Activated gamma-delta T cell (primary cell): ENCODE data around the gene NAALAD2.
"Not testable (repeated sequence)": the region's sequence is repeated elsewhere in the genome, so short reads cannot be mapped to it uniquely, and the experiment has no call there.

Source experiments
- DNase-seq: peaks from one replicate; lab custom pipeline; 2025; lab: John Stamatoyannopoulos, UW

NAALAD2 gene

DNA sequence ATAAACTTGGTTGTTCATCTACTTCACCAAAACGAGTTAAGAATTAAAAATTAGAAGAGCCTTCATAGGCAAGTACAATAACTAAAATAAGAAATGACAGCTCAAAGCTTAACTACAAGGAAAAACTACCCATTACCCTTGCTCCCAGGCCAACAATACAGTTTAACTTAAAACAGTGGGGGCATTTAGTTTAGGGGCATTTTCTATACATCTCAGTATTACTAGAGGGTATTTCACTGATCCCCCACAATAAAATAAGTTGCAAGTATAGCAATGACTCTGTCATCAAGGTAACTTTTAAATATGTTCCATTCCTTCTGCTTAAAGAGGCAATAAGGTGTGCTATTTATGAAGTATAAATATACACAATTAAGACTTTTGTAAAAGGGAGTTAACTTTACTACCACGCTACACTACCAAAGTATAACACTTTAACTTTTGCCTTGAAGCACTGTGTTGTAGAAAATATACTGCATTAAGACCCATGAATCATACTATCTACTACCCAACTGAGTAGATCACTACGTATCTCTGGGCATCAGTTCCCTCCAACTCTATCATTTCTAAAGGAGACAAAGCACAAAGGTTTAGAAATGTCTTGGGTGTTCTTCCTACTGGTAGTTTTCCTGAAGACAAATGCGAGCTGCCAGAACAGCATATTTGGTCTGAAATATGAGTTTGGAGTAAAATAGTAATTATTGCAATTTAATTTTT lies 58.6 kb downstream of the NAALAD2 start:
- no peak for DNase-seq

DNA sequence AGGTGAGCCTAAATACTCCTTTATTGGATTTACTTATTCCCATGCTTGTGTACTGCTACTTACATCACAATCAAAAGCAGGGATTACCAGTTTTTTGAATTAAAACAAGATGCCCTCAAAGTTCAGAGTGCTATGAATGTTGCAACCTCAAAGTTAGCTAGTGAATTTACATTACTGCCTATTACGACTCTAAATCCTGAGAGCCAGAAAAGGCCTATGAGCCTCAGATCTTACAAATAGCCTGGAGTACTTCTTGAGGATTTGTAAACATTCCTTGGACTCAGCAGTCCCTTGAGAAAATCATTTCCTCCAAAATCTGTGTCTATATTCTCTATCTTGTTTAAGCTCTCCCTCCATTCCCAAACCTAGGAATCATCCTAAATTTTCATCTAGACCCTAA lies 62.9 kb downstream of the NAALAD2 start:
- DNase-seq = no peak

GRCh38 chr11:90202342-90202741 lies 67.9 kb downstream of the NAALAD2 start:
- no peak for DNase-seq

- DNase-seq = no peak
These were observed 69.9 kb downstream of the NAALAD2 start for GRCh38 chr11:90204407-90204806.

DNA sequence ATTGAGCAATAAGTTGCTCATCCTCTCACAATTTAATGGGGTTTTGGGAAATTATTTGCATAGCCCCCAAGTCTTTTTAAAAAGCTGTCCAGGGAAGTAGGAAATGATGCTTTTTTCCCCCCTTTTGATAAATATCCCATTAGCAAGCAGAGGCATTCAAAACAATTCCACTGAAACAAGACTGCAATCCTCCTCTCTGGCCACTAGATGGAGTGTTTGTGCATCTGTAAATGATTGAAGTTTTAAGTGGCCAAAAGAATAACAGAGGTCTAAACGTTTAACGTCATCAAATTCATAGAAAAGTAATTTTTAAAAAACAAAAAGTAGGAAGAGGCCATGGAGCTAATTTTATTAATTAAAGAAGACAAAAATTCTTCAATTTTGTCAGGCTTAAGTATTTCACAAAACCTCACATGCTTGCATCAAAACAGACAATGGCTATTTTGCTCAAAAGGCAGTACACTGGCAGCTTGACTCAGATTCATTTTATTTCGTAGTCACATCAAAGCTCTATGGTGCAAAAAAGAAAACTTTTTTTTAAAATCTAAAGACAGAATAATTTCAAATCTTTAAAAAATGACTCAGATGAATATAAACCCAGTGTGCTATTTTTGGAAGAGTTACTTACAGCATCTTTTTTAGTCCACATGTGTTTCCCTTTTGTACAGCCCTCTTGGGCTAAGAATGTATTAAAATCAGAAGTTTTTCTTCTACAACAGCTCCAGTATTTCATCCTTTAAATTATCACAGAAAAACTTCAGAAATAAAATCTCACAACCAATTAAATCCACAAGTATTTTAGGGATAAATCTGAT lies 70.6 kb downstream of the NAALAD2 start:
- DNase-seq = no peak

DNA sequence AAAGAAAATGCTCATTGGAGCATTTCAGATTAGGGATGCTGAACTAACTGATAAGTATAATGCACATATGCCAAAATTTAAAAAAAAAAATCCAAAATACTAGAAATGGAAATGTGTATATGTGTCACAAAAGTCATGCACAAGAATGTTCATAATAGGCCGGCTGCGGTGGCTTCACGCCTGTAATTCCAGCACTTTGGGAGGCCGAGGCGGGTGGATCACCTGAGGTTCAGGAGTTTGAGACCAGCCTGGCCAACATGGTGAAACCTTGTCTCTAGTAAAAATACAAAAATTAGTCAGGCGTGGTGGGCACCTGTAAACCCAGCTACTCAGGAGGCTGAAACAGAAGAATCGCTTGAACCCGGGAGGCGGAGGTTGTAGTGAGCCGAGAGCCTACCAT lies 73.5 kb downstream of the NAALAD2 start:
- DNase-seq = not testable (repeated sequence)

DNA sequence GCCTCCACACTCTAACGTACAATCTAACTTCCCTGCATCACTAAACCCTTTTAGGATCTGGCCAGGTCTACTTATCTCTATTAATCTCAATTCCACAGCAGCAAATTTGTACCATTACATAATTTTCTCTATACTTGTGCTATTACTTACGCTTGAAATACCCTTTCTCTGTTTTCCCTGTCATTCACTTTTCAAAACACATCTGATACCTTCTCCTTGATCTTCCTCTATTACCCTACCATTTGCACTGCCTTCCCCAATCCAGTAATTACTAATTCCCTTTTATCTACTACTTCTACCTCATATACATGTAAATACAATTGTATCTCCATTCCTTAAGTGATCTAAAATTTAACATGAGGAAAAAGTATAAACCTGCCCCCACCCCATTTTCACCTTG lies 74.4 kb downstream of the NAALAD2 start:
- DNase-seq = no peak

DNA sequence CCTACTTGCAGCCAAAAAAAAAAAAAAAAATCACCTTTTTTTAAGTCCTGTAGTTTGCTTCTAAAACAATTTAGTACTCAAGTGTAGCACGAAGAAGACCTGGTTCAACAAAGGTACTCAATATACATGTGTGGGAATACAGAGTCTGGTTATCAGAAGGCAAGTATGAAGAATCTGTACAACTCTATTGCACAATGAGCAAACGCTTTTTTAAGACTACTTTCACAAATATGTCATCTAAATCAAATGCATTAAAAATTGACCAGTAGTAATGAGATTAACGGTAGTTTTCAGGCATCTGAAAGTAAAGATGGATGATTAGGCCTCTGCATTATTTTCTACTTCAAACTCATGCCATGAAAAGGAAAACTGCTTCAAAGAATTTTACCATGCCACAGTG lies 78.9 kb downstream of the NAALAD2 start:
- DNase-seq = no peak

DNA sequence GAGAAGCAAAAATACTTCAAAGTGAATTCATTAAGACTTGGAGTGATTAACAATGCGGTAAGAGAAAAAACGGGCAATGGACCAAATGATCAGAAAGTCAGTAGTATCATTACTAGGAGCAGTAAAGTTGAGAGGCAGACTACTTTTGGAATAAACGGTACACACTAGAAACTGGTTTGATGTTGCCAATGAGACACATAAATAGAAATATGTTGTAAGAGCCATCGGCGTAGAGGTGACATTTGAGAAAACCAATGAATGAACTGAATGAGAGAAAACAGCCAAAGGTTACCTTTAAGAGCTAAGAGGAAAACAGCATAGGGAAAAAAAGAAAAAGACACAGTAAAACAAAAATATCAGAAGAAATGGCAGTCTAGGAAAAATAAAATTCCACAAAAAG lies 82.1 kb downstream of the NAALAD2 start:
- no peak for DNase-seq

GRCh38 chr11:90218606-90219005 lies 84.1 kb downstream of the NAALAD2 start:
- DNase-seq = peak; percentile 3

DNA sequence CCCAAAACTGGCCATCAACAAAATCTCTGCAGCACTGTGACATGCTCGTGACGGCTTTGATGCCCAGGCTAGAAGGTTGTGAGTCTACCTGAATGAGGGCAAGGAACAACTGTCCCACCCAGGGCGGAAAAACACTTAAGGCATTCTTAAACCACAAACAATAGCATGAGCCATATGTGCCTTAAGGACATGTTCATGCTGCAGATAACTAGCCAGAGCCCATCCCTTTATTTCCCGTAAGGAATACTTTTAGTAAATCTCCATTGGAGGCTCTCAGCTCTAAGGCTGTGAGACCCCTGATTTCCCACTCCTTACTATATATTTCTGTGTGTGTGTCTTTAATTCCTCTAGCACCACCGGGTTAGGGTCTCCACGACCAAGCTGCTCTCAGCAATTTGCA lies 85.0 kb downstream of the NAALAD2 start:
- no peak for DNase-seq

DNA sequence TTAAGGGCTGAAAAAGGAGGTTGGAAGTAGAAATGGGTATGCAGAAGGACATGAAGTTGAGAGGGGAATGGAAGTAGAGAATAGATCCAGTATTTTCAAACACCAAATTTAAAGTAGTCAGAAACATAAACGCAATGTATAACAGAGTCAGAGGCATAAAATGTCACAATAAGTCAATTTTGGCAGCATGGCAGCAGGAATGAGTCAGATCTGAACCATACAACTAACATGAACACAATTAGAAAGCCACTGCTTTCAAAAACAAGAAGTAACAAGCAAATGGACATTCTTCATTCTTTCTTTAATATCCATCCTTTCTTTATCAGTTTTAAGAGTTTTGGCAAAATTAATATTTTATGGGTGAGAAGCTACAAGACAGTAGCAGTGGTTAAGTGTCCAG lies 85.9 kb downstream of the NAALAD2 start:
- no peak for DNase-seq

GRCh38 chr11:90221803-90222458 lies 87.5 kb downstream of the NAALAD2 start:
- no peak for DNase-seq

DNA sequence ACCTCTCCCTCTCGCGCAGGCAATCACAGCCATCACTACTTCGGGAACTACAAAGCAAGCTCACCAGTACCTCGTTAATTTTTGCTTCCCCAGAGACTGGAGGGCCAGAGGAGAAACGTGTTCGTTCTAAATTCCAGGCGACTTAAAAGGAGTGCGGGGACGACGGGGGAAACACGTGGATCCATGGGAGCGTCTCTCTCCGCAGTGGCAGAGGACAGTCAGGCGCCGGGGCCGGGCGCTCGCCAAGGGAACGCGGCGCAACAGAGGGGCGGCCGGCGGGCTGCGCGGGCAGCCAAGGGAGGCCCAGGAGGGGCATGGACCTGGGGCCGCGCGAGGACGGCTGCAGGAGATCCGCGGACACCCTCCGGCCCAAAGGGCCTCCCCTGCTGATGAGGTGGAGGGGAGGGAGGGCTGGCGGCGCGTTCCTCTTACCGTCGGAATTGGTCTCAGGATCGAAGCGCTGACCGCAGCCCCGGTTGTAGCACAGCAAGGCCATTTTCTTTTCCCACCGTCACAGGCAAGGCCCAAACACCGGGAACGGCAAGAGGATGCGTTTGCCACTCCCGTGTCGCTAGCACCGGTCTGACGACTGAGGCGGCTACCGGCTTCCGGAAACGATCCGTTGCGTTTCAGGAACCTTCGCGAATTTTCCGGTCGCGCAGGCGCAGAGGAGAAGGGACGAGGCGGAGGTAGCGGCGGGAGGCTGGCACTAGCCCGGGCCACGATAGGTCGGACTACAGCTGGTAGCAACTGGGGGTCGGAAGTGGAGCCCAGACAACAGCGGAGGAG lies 88.2 kb downstream of the NAALAD2 start, which contains the start of gene CHORDC1:
TSS of gene CHORDC1 (minus strand) at position 591 of the 789 bp plus-strand sequence. CDS start at position 496, 95 bp downstream.
- DNase-seq = peak; percentile 74

- no peak for DNase-seq
These were observed 88.8 kb downstream of the NAALAD2 start for GRCh38 chr11:90223248-90223585.

DNA sequence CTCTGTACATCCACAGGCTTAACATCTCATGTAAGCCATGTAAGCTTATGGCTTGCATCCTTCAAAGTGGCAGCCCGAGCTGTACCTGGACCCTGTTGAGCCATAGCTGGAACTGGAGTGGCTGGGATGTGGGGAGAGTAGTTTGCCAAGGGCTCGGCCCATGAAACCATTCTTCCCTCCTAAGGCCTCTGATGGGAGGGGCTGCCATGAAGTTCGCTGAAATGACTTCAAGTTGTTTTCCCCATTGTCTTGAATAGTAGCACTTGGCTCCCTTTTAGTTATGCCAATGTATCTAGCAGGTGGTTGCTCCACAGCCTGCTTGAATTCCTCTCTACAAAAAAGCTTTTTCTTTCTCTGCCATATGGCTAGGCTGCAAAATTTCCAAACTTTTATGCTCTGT lies 93.6 kb downstream of the NAALAD2 start:
- DNase-seq = no peak

- no peak for DNase-seq
These were observed 95.3 kb downstream of the NAALAD2 start for GRCh38 chr11:90229791-90230190.

GRCh38 chr11:90234977-90235376 lies 100.5 kb downstream of the NAALAD2 start:
- DNase-seq = no peak

- DNase-seq = no peak
These were observed 101.1 kb downstream of the NAALAD2 start for GRCh38 chr11:90235526-90235925.

GRCh38 chr11:90237004-90237403 lies 102.5 kb downstream of the NAALAD2 start:
- no peak for DNase-seq

- not testable (repeated sequence) for DNase-seq
These were observed 105.6 kb downstream of the NAALAD2 start for GRCh38 chr11:90239967-90240636.
